ENCODE results near the gene C10orf105. TPM values are rescaled to one million over a fixed set of nuclear protein-coding genes. Genes with fewer than 3 reads are reported as not detected.

The C10orf105 gene
- total and polyA plus RNA-seq, 8 donors = 0.17 to 1.0 (median 0.57) TPM

DNA sequence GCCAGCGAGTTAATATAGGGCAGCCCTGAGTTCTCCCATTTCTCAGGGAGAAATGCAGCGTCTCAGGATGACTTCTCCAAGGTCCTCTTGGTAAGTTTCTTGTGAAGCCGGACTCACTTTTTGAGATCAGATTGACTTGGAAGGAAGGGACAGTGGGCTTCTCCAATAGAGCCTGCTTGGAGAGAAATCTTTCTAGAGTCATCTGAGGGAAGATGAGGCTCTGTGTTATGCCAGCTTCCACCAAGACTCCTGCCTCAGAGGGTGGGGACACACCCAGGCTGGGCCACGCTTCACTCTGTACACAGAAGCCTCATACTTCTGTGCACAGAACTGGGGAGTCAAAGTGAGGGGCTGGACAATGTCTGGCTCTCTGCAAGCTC, 5.6 kb downstream of the C10orf105 start:
- Histone ChIP-seq H3K4me1 (peaks cover 27 to 53% of the 10 kb centered on the region in 2 donors), H3K27me3 (no peaks in the 10 kb centered on the region), H3K36me3 (no peaks in the 10 kb centered on the region), H3K4me3 (peak overlapping the region in 1 of 2 donors; percentile 12), H3K27ac (peak overlapping the region; percentile 89 to 90), H3K9me3 (no peaks in the 10 kb centered on the region)
- ATAC-seq (peak; percentile 8), DNase-seq (no peak)
- TF ChIP-seq CTCF (IDR thresholded peaks at IDR 0.05) = no peak
- intact Hi-C loops (cut with DNase I) = no loop called here

- H3K27ac ChIP-seq = peak overlapping the region; percentile 89 to 90
- H3K9me3 ChIP-seq = no peaks in the 10 kb centered on the region
- peak; percentile 82 for ATAC-seq
- peak overlapping the region in 1 of 2 donors; percentile 12 for H3K4me3 ChIP-seq
- H3K4me1 ChIP-seq = peaks cover 25 to 60% of the 10 kb centered on the region in 2 donors
- peak in 3 of 4 donors; percentile 75 to 86 (median 82) for DNase-seq
- no peak for TF ChIP-seq CTCF (IDR thresholded peaks at IDR 0.05)
- H3K27me3 ChIP-seq = no peaks in the 10 kb centered on the region
- intact Hi-C loops (cut with DNase I) = no loop called here
- no peaks in the 10 kb centered on the region for H3K36me3 ChIP-seq
Observed at GRCh38 chr10:71713135-71714030, 6.2 kb downstream of the C10orf105 start.

DNA sequence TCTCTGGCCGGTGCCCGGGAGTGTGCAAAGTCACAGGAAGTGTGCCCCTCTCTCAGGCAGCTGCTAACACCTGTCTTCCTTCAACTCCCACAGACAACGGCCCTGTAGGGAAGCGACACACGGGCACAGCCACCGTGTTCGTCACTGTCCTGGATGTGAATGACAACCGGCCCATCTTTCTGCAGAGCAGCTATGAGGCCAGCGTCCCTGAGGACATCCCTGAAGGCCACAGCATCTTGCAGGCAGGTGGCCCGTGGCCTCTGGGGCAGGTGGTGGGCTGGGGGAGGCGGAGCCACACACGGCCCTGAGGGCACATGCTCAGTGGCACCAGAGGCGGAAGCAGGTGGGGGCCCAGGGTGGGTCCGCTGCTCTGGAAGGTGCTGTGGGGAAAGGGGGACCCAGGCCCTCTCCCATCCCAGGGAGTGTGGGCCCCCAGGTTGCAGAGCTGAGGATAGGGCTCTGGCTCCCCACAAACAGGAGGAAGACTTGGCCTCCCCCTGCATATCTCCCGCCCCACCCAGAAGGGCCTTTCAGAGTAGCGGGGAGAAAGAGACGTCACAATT, 6.9 kb downstream of the C10orf105 start:
- Histone ChIP-seq H3K4me1 (peaks cover 24 to 66% of the 10 kb centered on the region in 2 donors), H3K9me3 (no peaks in the 10 kb centered on the region), H3K4me3 (no peak overlapping the region), H3K27me3 (no peaks in the 10 kb centered on the region), H3K27ac (peak overlapping the region; percentile 89 to 90), H3K36me3 (no peaks in the 10 kb centered on the region)
- ATAC-seq = no peak
- intact Hi-C loops (cut with DNase I) = no loop called here
- DNase-seq = peak in 1 of 4 donors; percentile 77
- no peak for TF ChIP-seq CTCF (IDR thresholded peaks at IDR 0.05)

DNA sequence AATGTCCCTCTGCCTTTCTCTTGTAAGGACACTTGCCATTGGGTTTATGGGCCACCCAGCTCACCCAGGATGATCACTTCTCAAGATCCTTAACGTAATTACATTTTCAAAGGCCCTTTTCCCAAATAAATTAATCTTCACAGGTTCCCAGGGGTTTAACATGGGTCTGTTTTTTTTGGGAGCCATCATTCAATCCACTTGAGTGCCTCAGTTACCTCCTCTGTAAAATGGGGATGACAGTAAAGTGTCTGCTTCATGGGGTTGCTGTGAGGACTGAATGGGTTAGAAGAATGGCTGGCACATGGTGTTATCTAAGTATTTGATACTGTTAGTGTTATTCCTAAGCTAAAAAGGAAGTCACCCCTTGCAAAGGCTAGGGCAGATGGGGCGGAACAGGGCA, 7.4 kb downstream of the C10orf105 start:
- no peak for ATAC-seq
- Histone ChIP-seq H3K36me3 (no peaks in the 10 kb centered on the region), H3K4me3 (no peak overlapping the region), H3K9me3 (no peaks in the 10 kb centered on the region), H3K27ac (peak overlapping the region; percentile 89 to 90), H3K27me3 (no peaks in the 10 kb centered on the region), H3K4me1 (peaks cover 24 to 62% of the 10 kb centered on the region in 2 donors)
- no peak for TF ChIP-seq CTCF (IDR thresholded peaks at IDR 0.05)
- intact Hi-C loops (cut with DNase I) = no loop called here
- DNase-seq = no peak

- no peak for TF ChIP-seq CTCF (IDR thresholded peaks at IDR 0.05)
- Histone ChIP-seq H3K36me3 (no peaks in the 10 kb centered on the region), H3K27ac (peak overlapping the region in 1 of 2 donors; percentile 7), H3K27me3 (no peaks in the 10 kb centered on the region), H3K9me3 (no peaks in the 10 kb centered on the region), H3K4me3 (no peak overlapping the region), H3K4me1 (peaks cover 24 to 52% of the 10 kb centered on the region in 2 donors)
- intact Hi-C loops (cut with DNase I) = no loop called here
- DNase-seq (no peak), ATAC-seq (no peak)
Observed at GRCh38 chr10:71711052-71711623, 8.4 kb downstream of the C10orf105 start.
